ENCODE results near the gene FCGBP.
"Not testable (repeated sequence)": the region's sequence is repeated elsewhere in the genome, so short reads cannot be mapped to it uniquely, and the experiment has no call there.

FCGBP gene

DNA sequence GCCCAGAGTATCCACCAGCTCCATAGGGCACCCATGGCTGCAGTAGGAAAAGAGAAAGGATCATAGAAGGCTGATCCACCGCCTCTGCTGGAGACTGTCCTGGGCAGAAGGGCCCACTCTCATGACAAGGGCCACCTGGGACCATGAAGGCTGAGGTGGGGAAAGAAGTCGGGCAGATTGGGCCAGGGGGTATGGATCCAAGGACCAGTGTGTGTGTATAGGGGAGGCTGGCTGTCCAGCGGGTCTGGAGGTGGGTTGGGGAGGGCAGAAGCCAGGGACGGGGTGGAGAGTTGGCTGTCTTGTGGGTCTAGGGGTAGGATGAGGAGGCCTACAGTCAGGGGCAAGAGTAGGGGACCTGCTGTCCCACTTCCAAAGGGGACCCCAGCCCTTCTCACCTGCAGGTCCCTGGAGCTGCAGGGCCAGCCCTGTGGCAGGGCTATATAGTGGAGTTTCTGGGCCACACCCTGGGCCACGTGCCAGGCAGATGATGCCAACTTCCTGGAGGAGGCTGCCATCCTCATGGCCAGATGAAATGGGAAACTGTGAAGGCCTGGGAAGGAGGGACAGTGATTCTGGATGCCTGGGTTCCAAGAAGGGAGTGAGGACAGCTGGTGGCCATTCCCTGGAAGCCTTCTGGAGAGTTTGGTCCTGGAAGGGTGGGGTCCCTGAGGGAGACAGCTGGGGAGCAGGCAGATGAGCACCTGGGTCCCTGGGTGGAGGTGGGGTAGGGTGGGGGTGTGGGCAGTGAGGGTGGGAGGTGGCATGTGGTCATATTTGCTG is at the start of gene FCGBP:
Gene FCGBP, minus strand, starts transcription at position 51 of the 780 bp plus-strand sequence.
- H3K4me3 ChIP-seq (ENCODE audit: low read depth, low read length): no peak within 1 kb of the TSS

DNA sequence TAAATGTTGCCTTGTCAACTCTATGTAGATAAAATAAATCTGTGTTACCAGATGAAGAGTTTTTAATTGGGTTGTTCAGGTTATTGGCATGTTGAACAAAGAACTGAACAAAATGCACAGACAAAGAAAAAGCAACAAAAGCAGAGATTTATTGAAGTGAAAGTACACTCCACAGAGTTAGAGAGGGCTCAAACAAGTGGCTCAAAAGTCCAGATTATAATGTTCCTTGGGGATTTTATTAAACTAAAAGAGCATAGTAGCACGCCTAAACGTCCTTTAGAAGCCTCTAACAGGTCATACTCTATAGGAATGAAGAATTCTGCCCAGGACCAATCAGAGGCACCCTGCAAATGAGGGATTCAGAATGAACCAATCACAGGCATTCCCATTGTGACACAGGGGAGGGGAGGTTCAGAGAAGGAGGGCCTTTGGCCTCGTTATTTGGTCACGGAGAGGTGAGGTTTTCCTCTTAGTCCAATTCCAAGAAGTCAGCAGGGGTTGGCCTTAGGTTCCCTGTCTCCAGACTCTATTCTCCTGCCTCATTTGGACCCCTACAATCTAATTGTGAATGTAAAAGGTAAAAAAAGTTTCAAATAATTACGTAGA is 49.4 kb upstream of the FCGBP start:
- H3K4me3 ChIP-seq (ENCODE audit: low read depth, low read length): no peak overlapping the region

DNA sequence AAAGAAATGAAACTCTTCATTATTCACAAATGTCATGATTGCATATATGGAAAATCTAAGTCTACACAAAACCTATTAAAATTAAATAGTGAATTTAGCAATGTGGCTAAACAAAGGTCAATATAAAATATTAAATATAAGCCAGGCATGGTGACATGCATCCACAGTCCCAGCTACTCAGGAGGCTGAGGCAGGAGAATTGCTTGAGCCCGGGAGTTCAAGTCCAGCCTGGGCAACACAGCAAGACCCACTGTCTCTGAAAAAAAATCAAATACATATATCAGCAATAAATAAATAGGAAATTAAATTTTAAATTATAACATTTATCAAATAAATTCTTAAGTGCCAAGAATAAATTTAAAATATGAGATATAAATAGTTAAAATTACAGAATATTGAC is 48.4 kb upstream of the FCGBP start:
- H3K4me3 ChIP-seq (ENCODE audit: low read depth, low read length): no peak overlapping the region

DNA sequence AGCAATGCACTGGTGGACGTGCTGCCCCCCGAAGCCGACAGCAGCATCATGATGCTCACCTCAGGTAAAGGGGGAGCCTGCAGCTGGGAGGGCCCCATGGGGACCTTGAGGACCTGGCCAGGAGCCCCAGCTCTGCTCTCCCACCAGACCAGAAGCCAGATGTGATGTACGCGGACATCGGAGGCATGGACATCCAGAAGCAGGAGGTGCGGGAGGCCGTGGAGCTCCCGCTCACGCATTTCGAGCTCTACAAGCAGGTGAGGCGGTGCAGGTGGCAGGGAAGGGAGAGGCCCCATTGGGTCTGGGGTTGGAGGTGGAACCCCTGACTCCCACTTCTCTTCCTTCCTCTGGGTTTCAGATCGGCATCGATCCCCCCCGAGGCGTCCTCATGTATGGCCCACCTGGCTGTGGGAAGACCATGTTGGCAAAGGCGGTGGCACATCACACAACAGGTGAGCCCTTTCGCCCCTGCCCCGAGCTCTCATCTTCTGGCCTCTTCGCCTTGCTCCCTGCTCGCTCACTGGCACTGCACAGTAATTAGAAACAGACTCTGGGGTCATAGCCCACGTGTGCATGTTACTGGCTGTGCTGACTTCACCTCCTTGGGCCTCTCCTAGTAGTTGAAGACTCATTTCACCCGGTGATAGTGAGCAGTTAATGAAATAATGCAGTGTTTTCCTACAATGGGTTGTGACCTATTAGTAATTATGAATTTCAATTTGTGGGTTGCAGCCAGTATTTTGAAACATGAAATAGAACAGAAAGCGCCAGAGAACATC is 40.1 kb upstream of the FCGBP start:
- H3K4me3 ChIP-seq (ENCODE audit: low read depth, low read length): no peak overlapping the region

DNA sequence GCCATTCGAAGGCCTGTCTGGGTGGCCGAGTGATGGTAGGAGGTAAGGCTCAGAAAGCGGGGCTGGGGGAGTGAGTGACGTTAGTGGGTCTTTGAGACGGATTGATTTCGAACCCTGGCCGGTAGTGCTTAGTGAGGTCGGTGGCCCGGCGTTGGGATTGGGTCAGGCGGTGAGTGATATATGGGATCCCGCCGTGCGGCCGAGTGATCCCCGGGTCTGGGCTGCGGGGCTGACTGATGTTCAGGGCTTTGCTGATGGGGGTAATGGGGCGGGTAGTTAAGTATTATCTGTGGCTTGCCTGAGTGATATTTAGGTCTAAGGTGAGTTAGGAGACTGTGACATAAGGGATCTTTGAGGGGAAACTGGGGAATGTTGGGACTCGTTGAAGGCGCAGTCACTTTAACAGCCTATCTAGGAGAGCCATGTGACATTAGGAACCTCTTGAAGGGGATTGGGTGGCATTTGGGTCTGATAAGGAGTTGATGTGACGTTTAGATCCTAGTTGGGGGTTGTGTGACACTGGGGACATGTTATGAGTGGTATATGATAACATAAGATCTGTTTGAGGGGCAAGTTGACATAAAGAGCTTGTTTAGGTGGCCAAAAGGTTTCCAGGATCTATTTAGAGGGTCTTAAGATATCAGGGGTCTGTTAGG is 37.1 kb upstream of the FCGBP start:
- H3K4me3 ChIP-seq (ENCODE audit: low read depth, low read length): peak overlapping the region; percentile 95

DNA sequence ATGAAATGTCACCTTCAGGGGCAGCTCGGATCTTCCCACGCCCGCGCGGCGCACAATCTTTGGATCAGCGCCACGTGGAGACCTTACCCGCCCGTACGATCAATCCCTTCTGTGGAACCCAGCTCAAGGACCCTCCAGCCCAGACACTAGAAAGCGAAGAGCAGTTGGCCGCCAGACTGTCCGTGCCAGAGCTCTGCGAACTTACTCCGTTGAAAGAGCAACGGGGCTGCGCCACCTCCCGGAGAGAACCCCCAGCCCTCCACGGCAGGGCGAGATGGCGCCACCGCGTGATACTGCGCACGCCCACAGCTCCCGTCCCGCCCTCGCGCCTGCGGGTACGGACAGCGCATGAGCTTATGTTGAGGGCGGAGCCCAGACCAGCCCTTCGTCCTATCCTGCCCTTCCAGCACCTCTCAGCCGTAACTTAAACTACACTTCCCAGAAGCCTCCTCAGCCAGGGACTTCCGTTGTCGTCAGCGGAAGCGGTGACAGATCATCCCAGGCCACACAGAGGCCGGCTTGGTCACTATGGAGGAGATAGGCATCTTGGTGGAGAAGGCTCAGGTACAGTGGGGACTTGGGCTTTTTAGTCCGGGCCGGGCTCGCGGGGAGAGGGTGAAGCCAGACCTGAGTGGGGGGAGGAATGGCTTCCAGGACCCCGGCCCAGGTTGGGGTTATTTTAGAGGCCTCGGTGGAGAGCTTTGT is 36.4 kb upstream of the FCGBP start, which contains the start of gene PSMC4:
Gene PSMC4, plus strand, starts transcription at position 491 of the 705 bp plus-strand sequence. Its CDS starts 38 bp downstream, at position 529.
- H3K4me3 ChIP-seq (ENCODE audit: low read depth, low read length): peak within 1 kb of the TSS; percentile 95

DNA sequence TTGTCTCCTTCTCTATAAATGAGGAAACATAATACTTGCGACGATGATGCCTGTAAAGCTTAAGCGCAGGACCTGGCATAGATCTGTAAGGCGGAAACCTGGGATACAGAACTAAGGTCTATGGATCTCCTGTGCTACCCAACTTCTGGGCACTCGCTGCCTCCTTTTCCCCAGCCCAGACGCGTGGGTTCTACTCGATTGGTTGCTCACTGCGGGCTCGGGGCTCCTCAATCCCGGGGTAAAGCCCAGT is 35.9 kb upstream of the FCGBP start:
- H3K4me3 ChIP-seq (ENCODE audit: low read depth, low read length): peak overlapping the region; percentile 95

DNA sequence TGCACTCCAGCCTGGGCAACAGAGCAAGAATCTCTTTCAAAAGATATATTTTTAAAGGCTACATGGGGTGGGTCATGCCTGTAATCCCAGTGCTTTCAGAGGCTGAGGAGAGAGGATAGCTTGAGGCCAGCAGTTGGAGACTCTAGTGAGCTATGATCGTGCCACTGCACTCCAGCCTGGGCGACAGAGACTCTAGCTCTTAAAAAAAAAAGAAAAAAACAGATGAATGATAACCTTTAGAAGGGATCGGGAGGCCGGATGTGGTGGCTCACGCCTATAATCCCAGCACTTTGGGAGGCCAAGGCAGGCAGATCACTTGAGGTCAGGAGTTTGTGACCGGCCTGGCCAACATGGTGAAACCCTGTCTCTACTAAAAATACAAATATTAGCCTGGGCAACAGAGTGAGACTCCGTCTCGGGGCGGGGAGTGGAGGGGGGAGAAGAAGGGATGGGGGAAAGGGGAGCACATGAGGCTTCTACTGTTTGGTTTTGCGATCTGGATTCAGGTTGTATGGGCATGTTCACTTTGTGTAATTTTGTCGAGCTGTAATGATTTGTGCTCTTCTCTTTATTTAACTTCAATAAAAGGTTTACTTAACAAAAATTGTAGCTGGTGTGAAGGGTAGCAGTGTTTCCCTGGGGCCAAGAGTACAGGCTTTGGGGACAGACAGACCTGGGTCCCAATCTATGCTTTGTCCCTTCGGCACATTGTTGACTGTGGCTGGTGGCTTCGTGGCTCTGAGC is 35.4 kb upstream of the FCGBP start:
- H3K4me3 ChIP-seq (ENCODE audit: low read depth, low read length): peak overlapping the region; percentile 95

DNA sequence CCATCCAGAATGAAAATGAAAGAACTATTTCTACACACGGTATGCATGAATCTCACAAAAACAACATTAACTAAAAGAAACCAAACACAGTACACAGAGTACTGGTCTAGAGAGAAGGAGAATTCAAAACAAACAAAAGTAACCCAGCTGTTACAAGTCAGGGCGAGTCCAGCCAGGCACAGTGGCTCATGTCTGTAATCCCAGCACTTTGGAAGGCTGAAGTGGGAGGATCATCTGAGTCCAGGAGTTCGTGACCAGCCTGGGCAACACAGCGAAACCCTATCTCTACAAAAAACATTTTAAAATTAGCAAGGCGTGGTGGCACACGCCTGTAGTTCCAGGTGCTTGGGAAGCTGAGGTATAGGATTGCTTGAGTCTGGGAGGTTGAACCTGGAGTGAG is 34.8 kb upstream of the FCGBP start:
- no peak overlapping the region for H3K4me3 ChIP-seq (ENCODE audit: low read depth, low read length)

DNA sequence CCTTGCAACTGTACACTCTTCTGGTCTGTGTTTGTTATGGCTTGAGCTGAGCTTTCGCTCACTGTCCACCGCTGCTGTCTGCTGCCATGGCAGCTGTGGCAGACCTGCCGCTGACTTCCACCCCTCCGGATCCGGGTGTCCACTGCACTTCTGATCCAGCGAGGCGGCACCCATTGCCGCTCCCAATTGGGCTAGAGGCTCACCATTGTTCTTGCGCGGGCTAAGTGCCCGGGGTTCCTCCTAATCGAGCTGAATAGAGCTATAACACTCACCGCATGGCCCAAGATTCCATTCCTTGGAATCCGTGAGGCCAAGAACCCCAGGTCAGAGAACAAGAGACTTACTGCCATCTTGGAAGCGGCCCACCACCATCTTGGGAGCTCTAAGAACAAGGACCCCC is 34.4 kb upstream of the FCGBP start:
- H3K4me3 ChIP-seq (ENCODE audit: low read depth, low read length): no peak overlapping the region

DNA sequence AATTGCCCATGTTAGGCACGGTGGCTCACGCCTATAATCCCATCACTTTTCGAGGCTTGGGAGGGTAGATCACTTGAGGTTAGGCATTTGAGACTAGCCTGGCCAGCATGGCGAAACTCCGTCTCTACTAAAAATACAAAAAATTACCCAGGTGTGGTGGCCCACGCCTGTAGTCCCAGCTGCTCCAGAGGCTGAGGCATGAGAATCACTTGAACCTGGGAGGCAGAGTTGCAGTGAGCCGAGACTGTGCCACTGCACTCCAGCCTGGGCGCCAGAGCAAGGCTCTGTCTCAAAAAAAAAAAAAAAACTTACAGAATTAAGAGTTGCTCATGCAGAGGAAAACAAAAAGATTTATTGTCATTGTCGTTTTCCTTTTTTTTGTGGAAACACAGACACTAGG is 33.1 kb upstream of the FCGBP start:
- no peak overlapping the region for H3K4me3 ChIP-seq (ENCODE audit: low read depth, low read length)

DNA sequence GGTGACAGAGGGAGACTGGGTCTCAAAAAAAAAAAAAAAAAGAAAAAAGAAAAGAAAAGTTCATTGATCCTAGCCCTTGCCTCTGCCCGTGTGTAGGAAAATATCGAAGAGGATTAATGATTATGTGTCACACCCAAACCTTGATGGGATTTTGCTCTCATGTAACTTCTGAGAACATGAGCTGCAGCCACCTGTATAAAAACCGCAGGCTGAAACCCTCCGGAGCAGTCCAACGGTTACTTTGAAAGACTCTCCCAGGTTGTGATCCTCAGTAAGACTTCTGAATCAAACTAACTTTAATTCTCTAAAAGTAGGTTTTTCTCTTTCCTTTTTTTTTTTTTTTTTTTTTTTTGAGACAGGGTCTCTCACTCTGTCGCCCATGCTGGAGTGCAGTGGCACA is 32.2 kb upstream of the FCGBP start:
- no peak overlapping the region for H3K4me3 ChIP-seq (ENCODE audit: low read depth, low read length)

DNA sequence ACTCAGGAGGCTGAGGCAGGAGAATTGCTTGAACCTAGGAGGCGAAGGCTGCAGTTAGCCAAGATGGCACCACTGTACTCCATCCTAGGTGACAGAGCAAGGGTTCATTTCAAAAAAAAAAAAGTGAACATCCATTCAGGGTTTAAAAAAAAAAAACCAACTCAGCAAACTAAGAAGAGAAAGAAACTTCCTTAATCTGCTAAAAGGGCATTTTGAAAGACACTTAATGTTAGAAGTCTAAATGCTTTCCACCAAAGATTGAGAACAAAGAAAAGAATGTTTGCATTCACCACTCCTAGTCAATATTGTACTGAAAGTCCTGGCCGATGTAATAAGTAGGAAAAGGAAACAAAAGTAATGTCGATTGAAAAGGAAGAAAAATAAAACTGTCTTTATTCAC is 29.5 kb upstream of the FCGBP start:
- no peak overlapping the region for H3K4me3 ChIP-seq (ENCODE audit: low read depth, low read length)

DNA sequence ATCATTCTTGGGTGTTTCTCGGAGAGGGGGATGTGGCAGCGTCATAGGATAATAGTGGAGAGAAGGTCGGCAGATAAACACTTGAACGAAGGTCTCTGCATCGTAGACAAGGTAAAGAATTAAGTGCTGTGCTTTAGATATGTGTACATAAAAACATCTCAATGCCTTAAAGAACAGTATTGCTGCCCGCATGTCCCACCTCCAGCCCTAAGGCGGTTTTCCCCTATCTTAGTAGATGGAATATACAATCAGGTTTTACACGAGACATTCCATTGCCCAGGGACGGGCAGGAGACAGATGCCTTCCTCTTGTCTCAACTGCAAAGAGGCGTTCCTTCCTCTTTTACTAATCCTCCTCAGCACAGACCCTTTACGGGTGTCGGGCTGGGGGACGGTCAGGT is 25.0 kb upstream of the FCGBP start:
- not testable (repeated sequence) for H3K4me3 ChIP-seq (ENCODE audit: low read depth, low read length)

DNA sequence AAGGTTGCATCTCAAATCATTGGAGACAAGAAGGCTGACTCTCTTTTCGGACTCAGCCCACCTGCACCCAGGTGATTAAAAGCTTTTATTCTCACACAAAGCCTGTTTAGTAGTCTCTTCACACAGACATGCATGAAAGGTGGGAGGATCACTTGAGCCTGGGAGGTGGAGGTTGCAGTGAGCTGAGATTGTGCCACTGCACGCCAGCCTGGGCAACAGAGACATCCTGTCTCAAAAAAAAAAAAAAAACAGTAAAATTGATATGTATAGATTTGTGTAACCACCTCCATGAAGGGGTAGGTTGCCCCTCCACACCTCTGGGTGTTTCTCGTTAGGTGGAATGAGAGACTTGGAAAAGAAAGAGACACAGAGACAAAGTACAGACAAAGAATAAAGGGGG is 24.5 kb upstream of the FCGBP start:
- H3K4me3 ChIP-seq (ENCODE audit: low read depth, low read length): not testable (repeated sequence)

DNA sequence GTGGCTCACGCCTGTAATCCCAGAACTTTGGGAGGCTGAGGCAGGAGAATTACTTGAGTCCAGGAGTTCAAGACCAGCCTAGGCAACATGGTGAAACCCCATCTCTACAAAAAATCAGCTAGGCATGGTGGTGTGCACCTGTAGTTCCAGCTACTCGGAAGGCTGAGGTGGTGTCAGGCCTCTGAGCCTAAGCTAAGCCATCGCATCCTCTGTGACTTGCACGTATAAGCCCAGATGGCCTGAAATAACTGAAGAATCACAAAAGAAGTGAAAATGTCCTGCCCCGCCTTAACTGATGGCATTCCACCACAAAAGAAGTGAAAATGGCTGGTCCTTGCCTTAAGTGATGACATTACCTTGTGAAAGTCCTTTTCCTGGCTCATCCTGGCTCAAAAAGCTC is 23.5 kb upstream of the FCGBP start:
- not testable (repeated sequence) for H3K4me3 ChIP-seq (ENCODE audit: low read depth, low read length)

DNA sequence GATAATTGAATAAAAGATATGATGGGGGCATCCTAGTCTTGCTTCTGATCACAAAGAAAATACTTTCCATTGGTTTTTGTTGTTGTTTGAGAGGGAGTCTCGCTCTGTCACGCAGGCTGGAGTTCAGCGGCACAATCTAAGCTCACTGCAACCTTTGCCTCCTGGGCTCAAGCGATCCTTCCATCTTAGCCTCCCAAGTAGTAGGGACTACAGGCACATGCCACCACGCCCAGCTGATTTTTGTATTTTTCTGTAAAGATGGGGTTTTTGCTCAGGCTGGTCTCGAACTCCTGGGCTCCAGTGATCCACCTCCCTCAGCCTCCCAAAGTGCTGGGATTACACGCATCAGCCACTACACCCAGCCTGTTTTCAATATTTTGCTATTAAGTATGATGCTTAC is 19.5 kb upstream of the FCGBP start:
- no peak overlapping the region for H3K4me3 ChIP-seq (ENCODE audit: low read depth, low read length)

DNA sequence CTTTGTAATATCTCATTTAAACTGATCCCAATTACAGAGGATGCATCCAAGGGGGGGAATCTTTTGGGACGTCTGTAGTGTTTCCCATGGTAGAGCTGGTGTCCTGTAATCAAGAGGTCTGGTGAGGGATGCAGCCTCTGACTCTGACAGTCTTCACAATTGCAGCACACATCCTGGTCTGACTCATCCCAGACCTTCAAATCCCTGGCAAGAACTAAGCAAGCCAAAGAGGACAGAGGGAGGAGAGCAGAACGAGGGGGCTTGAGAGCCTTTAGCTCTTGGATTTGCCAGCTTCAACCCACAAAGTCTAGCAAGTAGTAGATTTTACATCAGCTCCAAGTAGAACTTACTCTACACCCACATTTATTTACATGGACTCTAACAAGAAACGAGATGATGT is 17.3 kb upstream of the FCGBP start:
- H3K4me3 ChIP-seq (ENCODE audit: low read depth, low read length): no peak overlapping the region

DNA sequence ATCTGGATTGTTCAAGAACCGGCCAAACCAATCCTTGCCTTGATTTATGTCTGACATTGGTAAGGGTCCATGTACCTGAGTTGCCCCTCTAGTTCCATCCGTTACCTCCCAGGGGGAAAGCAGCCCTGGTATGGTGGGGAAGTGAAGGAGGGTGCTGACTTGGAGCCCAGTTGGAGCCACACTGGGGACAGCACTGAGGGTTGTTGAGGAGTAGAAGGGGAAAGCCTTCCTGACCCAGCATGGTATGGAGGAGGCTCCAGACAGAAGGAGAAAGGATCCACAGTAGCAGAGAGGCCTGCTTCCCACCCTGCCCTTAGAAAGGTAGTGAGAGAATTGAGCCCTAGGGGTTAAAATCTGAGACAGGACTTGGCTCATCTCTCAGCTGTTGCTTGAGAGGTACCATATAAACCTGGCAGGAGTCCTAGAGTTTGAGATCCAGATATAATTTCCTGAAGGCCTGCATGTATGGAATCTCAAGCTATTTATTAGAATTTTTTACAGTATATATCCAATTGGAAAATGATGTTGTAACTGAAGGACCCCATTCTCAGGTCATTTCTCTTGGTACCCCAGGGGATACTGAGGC is 16.7 kb upstream of the FCGBP start:
- no peak overlapping the region for H3K4me3 ChIP-seq (ENCODE audit: low read depth, low read length)

Measured in iPS-11a (cell line).